Lung (tissue), 12 donors: ENCODE data around the gene CAAP1. TPM values are rescaled to one million over a fixed set of nuclear protein-coding genes. Genes with fewer than 3 reads are reported as not detected.
A peak's percentile ranks its signal among the peaks of the same experiment; 100 is the strongest.

Experiments used
- ATAC-seq: fragments of 200-7000 bp; cut with Tn5 transposase; one replicate; pipeline ENCODE4 v1.9.1; 2020; ENCODE audit warnings: moderate number of reproducible peaks; ENCODE audit not compliant: insufficient read depth, low FRiP score
- DNase-seq, 3 donors: peaks; one replicate each; pipeline ENCODE4 v3.0.0-alpha.2; 2013 to 2017
- H3K27ac ChIP-seq, 2 donors: one replicate each; pipeline ENCODE4 v1.5.1; 2013; ENCODE audit warnings: mild to moderate bottlenecking in 2 of 2, moderate library complexity in 2 of 2, control low read depth in 1 of 2, inconsistent platforms in 1 of 2, low read depth in 1 of 2, low read length in 1 of 2
- H3K27me3 ChIP-seq, 3 donors: one replicate each; pipeline ENCODE4 v1.5.1; 2013; ENCODE audit warnings: low read length in 2 of 3; ENCODE audit not compliant: control insufficient read depth in 3 of 3, insufficient read depth in 3 of 3
- H3K36me3 ChIP-seq, 4 donors: one replicate each; pipeline ENCODE4 v1.5.1; 2013; ENCODE audit warnings: low read length in 4 of 4, mild to moderate bottlenecking in 1 of 4, moderate library complexity in 1 of 4; ENCODE audit not compliant: control insufficient read depth in 4 of 4, insufficient read depth in 4 of 4
- H3K4me1 ChIP-seq, 5 donors: one replicate each; pipeline ENCODE4 v1.5.1; 2013; ENCODE audit warnings: low read length in 5 of 5, mild to moderate bottlenecking in 2 of 5, moderate library complexity in 1 of 5; ENCODE audit not compliant: control insufficient read depth in 5 of 5, insufficient read depth in 5 of 5
- H3K4me3 ChIP-seq: one replicate; pipeline ENCODE4 v1.5.1; 2013; ENCODE audit warnings: mild to moderate bottlenecking, control low read depth, moderate library complexity
- H3K9ac ChIP-seq, 2 donors: one replicate each; pipeline ENCODE4 v1.5.1; 2013; ENCODE audit warnings: low read length in 2 of 2, control low read depth in 1 of 2; ENCODE audit not compliant: insufficient read depth in 1 of 2
- H3K9me3 ChIP-seq, 4 donors: one replicate each; pipeline ENCODE4 v1.5.1; 2013; ENCODE audit warnings: low read length in 3 of 4, mild to moderate bottlenecking in 1 of 4, moderate library complexity in 1 of 4; ENCODE audit not compliant: control insufficient read depth in 4 of 4, insufficient read depth in 3 of 4
- CTCF ChIP-seq: IDR thresholded peaks from 2 replicates; pipeline ENCODE4 v1.5.1; 2012; ENCODE audit warnings: mild to moderate bottlenecking; ENCODE audit errors: control extremely low read depth, extremely low read depth
- WGBS, 2 donors: extraction: QIAGEN DNeasy Blood & Tissue Kit; methylation state at CpG; one replicate each; pipeline ENCODE4 v1.1.7; 2013; 5-methylcytosine and 5-hydroxymethylcytosine counted together
- polyA plus RNA-seq, 2 donors: library from polyadenylated mRNA; stranded (reverse); fragments of 200-250 nt; gene quantifications; one replicate each; pipeline ENCODE4 v1.2.1, GENCODE V29; 2013
- total RNA-seq, 2 donors: library from RNA; depleted of rRNA in 1 of 2; stranded (reverse); fragments of >200 nt in 1 of 2; gene quantifications; one replicate each; pipeline ENCODE4 v1.2.1, GENCODE V29; 2014 to 2021
- donor health status: control.
- donor health status: control.
- donor health status: Bipolar disorder and iron deficiency.
- donor health status: healthy.
- donor health status: DM: yes; HTN: yes; CAD: no.

The CAAP1 gene
- total and polyA plus RNA-seq, 4 donors = 10.0 to 28.5 (median 11.5) TPM

DNA sequence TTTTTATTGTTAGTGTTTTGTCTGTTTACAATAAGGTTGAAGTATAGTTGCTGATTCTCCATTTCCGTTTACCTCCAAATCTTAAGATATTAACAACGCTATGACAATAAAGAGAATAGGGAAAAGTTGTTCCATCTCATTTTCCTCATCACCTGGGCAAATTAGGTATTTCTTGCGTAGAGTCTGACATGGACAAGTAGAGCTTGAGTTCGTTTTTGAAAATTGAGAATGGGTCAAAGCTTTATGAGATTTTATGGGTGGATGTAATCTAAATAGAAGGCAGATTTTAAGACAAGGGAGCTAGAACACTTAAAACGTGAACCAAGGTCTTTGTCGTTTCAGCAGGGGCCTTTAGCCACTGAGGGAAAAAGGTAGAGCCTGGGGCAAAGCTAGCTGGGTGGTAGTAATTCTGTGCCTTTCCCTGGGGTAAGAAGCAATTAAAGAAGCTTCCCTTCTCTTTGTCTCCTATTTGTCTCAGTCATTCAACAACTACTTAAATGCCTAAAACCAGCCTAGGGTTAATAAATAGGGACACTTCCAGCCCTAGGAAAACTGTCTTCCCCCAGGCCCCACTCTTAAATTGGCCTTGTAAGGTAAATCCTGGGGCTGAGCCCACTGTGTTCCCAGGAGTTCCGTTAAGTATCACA, 551 bp upstream of the CAAP1 start:
- peak overlapping the region; percentile 57 to 86 for H3K9ac ChIP-seq
- H3K9me3 ChIP-seq = no peaks in the 10 kb centered on the region
- 28 to 34% methylated on average over 7 of the region's 7 CpGs for WGBS, 2 donors
- no peak for TF ChIP-seq CTCF
- H3K27me3 ChIP-seq = no peaks in the 10 kb centered on the region
- H3K27ac ChIP-seq = peak overlapping the region in 1 of 2 donors; percentile 91
- ATAC-seq (no peak), DNase-seq (peak in 1 of 3 donors; percentile 1)
- peaks cover 0 to 13% (median 5%) of the 10 kb centered on the region in 5 donors for H3K4me1 ChIP-seq
- H3K36me3 ChIP-seq = no peaks in the 10 kb centered on the region
- no peak overlapping the region for H3K4me3 ChIP-seq

DNA sequence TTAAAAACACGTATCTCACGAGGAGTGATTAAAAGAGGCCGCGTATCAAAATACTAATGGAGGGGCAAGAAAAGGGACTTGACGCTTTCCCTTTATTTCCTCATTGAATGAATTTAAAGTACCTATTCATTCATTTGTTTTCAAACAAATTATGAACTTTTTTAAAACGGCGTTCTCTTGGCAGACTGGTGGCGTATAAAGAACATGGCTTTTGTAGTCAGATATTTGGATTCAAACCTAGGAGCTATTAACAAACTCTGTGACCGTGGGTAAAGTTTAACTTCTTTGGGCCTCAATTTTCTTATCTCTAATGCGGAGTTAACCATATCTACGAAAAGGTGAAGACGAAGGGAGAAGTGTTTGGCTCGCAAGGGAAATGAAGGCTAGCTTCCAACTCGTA, 876 bp downstream of the CAAP1 start:
- WGBS, 2 donors = 0 to 1% methylated on average over 14 of the region's 14 CpGs
- peaks cover 0 to 13% (median 5%) of the 10 kb centered on the region in 5 donors for H3K4me1 ChIP-seq
- H3K27ac ChIP-seq = peak overlapping the region; percentile 91 to 98
- ATAC-seq (no peak), DNase-seq (peak in 1 of 3 donors; percentile 7)
- peak overlapping the region; percentile 86 to 88 for H3K9ac ChIP-seq
- H3K4me3 ChIP-seq = peak overlapping the region; percentile 95
- H3K36me3 ChIP-seq = no peaks in the 10 kb centered on the region
- H3K27me3 ChIP-seq = no peaks in the 10 kb centered on the region
- TF ChIP-seq CTCF = no peak
- H3K9me3 ChIP-seq = no peaks in the 10 kb centered on the region

DNA sequence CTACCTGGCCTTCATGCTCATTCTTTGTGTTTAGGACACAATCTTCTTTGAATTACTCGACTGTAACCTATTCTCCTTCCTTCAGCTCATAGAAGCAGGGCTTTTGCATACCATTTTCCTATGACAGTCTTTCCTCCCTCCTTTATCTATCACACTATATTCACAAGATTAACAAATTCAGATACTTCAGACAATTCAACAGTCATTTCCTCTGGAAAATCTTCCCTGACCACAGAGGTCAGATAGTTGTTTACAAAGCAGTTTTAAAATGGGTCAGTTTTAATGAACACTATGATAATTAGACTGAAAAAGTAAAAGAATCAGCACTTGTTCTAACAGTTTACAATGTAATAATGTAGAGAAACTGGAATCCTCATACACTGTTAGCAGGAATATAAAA, 4.3 kb downstream of the CAAP1 start:
- Histone ChIP-seq H3K27ac (no peak overlapping the region), H3K4me3 (no peak overlapping the region), H3K36me3 (peaks cover 0 to 4% (median 1%) of the 10 kb centered on the region in 4 donors), H3K4me1 (peaks cover 0 to 11% (median 5%) of the 10 kb centered on the region in 5 donors), H3K27me3 (no peaks in the 10 kb centered on the region), H3K9me3 (no peaks in the 10 kb centered on the region), H3K9ac (no peak overlapping the region)
- TF ChIP-seq CTCF = no peak
- no peak for DNase-seq
- no peak for ATAC-seq
- 82 to 90% methylated on average over 1 of the region's 1 CpG for WGBS, 2 donors
